ENCODE measurements around the gene PWWP2B.
A peak's percentile ranks its signal among the peaks of the same experiment; 100 is the strongest.

- TF ChIP-seq POLR2A (IDR thresholded peaks at IDR 0.05; ENCODE audit: extremely low read depth, insufficient read length) (no peak), CTCF (IDR thresholded peaks at IDR 0.05; ENCODE audit: low read depth, low read length) (no peak), MAX (IDR thresholded peaks at IDR 0.05; ENCODE audit: low read depth, low read length) (peak; percentile 65), MYC (IDR thresholded peaks at IDR 0.05; ENCODE audit: low read depth, low read length) (peak; percentile 49; the same call in 1 of the 2 replicates)
Measured at GRCh38 chr10:132447446-132448247, 50.6 kb downstream of the PWWP2B start.

Data from NB4 (cell line).